Left renal pelvis (tissue), 4 donors: ENCODE results near the gene RHEX. TPM values are rescaled to one million over a fixed set of nuclear protein-coding genes. Genes with fewer than 3 reads are reported as not detected.

ENCODE experiments used
- DNase-seq, 4 donors: peaks; one replicate each; pipeline ENCODE4 v3.0.0-alpha.2; 2013; ENCODE audit warnings: low read depth in 4 of 4, low spot score in 3 of 4
- polyA plus RNA-seq, 4 donors: library from polyadenylated mRNA; unstranded; fragments of 120-200 nt; gene quantifications; one replicate each; pipeline ENCODE4 v1.2.1, GENCODE V29; 2013; ENCODE audit not compliant: insufficient read length in 4 of 4

RHEX gene
- polyA plus RNA-seq, 4 donors = 0.10 to 6.8 (median 3.0) TPM

DNA sequence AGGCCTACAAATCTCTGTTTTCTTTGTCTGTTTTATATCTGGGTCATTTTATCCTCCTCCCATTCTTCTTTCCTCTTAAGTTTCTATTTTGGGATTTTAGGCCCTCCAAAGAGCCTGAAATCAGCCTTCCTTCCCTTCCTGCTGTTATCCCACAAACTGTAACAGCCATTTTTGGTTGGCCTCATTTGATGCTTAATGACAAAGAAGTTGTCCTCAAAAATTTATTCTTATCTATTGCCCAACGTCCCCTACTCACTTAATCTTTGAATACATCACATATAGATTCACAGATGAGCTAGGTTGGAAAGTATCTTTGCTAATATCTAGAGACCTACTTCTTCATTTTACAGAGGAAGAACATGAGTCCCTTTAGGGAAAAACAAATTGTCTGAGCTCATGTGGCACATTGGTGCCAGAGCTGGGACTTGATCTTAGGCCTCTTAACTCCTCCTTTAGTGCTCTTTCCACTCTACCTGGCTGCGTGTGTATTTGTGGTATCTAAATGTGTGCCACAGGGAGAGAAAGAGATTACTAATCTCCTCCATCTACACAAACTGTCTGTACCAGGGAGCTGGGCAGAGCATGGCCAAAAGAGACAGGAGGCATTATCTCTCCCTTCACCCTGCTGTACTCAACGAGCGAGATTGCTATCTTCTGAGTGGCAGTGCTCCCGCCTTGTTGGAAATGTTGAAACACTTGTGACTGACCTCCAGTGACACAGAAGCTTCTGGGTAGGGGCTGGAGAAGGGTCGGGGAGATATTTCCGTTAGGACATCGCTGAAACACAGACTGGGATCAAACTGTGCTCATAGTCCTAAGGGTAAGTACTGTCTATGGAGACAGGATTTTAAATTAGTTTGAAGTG is 30.1 kb downstream of the RHEX start:
- DNase-seq = no peak

DNA sequence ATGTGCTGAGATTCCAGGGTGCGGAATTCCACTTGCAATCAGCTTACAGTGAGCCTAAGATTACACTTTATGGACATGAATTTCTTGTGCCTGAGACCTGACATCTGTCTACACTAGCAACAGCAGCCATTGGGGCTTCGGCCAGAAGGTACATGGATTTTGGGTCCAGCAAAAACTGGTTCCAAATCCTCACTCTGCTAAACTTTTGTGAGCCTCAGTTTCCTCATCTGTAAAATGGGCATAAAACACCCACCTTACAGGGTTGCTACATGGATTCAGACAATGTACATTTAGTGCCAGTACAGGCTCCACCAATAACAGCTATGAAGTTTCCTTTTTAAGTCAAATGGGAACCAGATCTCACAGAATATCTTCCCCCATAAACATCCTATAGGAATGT is 30.8 kb downstream of the RHEX start:
- no peak for DNase-seq

DNA sequence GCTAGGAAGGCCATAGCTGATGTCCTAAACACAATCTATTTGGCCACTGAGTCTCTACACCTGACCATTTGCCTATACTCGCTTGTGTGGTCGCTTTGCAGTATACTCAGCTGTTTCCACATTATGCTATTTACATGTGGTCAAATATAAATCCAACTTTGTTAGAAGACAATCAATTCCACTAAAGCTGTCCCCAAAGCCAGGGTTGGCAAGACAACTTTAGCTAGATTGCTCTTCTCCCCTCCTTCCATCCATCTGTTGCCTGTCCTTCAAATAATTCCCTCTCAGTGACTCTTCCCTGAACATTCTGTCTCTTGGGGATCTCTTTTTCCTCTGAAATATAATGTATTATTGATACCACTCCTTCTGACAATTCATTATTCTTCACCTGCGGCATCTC is 34.1 kb downstream of the RHEX start:
- DNase-seq = no peak

DNA sequence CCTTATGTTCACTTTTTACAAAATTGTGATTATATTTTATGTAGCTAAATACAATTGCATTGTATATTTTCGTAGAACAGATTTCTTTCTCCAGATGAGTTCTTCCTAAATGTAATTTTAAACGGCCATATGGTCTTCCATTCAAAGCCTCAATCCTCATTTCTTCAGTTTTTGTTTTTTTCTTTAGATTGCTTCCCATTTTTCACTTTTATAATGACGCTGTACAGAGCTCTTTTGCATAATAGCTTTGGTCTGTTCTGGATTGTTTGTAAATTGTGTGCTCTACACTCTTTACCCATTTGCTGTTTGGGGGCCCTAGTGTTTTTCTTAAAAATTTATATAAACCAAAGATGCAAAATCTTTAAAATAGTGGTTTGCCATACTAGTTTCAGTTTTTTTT is 36.4 kb downstream of the RHEX start:
- no peak for DNase-seq

DNA sequence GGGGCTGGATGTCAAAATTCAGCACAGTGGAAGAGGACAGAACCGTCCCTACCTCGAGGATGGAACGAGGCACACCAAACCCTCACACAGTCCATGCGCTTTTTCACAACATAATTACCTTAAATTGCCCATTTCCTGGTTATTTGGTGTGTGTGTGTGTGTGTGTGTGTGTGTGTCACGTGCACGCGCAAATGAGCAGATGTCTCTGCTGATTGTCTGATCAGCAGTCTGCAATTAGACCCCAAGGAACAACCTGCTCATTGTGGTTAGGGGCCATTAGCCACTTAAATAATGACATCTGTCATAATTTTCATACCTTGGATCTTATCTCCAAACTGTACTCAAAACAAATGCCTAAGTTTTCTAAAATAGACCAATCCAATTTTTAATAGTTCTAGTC is 41.1 kb downstream of the RHEX start:
- DNase-seq = no peak

DNA sequence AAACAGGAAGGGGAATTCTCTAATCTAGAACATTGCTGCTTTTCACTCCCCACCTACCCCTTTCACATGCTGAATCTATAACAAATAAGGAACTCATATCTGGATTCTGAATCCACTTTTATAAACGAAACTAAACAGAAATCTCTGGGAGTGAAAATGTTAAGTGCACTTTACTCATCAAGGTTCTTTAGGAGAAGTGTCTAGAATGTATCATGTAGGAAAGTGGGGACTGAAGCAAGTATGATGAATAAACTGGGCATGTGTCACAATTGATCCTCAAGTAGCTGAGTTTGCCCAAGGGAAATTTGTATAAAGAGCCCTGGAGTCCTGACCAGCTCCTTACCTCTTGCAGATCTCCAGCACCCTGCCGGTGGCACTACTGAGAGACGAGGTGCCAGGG is 44.4 kb downstream of the RHEX start:
- DNase-seq = no peak

DNA sequence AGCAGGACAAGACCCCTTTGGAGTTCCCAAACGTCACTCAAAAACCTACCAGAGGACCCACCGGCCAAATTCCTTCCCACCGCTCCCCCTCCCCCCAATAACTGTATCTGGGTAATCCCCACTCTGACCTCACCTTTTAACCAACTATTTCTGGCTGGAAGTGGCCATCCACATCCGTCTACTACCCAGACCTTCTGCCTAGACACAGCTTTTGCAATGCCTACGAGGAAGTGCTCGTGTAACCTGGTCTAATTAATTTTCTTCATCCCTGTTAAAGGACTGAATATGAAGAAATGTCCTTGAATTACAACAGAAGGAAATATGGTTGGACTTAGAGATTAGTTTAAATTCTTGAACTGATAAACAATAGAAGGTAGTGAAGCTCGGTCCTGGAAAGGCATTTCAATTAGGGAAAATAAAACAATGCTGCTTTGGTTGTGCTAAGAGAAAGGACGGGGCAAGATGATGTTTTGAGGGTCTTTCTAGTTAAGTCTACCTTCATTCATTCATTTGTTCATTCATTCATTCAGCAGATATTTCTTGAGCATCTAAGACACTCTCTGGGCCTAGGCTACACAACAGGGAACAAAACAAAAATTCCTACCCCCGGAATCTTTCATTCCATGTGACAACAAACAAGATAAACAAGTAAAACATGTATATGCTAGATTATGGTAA is 45.4 kb downstream of the RHEX start:
- DNase-seq = no peak

DNA sequence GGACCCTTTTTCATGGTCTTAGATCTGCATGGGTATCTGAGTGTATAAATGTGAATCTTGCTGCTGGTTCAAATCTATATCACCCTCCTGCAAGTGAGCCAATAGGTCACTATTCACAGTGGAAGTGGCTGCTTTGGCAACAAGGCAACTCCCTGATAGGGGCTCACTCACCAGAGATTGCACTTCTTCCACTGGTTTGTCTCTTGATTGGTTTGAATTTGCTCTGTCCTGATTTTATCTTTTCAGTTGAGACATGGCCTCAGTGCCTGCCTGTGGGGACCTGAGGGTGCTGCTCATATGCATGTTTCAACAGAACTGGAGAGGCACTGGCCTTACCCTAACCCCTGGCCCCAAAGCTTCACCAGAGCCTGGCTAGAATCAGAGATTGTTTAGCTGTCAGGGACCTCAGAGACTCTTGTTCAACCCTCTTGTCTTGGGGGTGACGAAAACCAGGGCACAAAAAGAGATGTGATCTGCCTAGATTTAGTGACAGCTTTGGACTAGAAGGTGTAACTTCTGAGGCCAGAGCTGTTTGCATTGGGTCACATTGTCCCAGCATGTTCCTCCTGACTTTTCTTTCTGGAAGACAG is 47.3 kb downstream of the RHEX start:
- no peak for DNase-seq

DNA sequence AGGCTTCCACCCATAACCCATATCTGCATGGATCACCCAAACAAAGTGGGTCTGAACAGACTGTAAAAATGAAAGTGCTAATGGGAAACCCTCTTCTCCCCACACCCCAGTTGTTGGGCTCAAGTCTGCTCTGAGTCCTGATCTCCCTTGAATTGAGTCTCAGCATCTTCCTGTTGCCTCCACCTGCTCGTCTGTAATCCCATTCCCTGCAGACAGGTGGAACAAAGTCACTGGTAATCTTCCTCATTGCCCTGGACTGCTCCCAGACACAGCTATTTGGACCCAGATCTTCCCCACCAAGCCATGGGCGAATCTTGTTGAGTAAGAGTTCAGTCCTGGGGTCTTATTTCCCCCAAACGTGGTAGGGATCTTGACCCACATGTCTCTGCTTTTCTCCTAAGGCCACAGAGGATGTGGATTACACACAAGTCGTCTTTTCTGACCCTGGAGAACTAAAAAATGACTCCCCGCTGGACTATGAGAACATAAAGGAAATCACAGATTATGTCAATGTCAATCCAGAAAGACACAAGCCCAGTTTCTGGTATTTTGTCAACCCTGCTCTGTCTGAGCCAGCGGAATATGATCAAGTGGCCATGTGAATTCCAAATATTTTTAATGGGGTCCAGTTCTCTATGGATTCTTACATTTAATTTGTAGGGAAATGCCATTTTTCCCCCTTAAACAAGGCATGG is 48.5 kb downstream of the RHEX start:
- DNase-seq = no peak

DNA sequence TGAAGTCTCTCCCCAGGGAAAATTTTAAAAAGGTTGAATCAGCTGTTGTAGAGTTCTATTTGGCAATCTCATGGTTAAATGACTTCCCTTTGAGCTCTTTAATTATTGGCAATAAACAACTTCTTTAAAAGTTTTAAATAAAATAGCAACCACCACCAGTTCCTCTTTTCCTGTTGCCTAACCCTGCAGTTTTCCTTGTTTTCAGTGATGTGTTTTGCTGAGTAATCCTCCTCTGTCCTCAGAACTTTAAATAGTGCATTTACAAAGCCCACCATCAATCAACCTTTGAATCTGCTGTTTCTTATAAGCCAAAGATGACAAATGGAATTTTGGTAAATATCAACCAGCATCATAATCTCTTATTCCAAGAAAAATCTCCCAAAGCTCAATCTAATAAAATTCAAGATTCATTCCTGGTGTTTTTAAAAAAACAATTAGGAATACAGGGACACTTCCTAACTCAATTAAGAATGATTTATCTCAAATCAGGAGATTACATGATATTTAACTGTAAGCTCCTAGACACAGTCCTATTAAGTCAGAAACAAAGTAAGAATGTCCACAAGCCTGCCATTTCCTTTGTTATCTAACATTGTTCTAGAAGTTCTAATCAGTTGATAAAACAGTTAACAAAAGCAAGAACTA is 49.4 kb downstream of the RHEX start:
- DNase-seq = no peak

DNA sequence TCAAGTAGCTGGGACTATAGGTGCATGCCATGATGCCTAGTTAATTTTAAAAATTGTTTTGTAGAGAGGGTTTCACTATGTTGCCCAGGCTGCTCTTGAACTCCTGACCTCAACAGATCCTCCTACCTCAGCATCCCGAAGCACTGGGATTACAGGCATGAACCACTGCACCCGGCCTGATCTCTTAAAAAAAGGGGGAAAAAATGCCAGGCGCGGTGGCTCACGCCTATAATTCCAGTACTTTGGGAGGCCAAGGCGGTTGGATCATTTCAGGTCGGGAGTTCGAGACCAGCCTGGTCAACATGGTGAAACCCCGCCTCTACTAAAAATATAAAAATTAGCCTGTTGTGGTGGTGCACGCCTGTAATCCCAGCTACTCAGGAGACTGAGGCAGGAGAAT is 51.0 kb downstream of the RHEX start:
- DNase-seq = no peak

DNA sequence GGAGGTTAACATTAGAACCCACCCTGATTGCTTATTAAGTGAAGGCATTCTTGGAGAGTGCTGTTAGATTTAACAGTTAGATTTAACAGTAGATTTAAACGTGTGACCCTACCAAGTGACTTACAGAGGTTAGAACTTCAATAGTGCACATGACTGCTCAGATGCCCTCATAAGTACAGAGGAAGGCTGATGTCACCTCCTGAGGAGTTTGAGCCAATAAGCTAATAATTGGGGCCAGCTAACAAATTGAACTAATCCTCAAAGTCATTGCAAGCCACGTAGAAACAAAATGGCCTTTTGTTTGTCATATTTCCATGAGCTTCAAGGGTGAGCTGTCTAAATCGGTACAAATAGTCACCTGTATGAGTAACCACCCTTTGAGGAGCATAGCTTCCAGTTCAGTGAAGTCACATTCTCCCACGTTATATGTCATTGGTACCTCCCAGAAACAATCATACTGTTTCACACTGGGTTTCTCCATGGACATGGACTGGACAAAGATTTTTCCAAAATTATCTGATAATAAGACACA is 52.6 kb downstream of the RHEX start:
- DNase-seq = no peak

DNA sequence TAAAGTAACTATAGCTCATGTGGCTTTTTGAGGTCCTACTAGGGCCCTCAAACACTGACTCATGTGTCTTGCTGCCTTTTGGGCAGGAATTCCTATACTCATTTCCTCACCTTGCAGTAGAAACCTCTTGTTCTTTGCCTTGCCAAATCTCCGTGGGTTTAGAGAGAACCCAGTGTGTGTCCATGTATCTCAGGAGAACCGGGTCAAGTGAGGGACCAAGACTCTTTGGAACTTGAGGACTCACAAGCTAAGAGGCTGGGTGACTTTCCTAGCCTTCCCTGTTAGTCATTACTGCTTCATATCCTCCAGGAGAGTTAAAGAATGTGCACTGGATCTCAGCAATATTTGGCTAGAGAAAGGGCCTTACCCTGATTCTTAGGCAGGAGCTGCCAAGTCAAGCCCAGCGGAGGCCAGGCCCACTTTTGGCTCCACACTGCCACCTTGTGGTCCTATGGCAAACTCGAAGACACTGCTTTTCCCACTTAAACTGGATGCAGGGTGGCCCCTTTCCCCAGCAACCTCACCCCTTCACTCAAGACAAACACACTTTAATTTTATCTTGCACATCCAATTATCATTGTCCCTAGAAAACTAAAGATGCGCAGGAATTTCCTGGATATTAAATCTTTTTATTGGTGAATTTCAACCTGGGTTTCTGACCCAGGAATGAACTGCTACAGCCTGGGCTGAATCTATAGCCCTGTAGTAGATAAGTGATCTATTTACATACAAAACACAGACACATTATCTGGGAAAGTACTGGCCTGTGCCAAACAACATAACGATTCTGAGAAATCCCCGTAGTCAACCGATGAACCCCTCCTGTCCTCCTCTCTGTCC is 53.6 kb downstream of the RHEX start:
- peak; percentile 46 to 60 (median 54) for DNase-seq

DNA sequence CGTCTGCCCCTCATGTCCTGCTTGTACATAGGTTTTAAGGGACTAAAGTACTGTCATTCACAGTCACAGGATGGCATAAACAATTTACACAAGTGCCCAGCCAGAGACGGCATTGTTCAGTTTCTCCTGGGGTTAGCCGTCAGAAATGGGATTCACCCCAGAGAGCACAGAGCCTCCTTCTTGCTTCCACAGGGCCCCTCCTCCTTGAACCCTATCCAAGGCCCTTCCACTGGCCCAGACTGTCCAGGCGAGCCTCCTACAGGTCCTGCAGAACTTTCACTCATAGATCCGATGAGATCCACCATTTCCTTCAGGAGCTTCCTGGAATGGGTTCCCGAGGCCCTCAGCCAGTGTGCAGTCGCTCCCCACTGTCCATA is 54.2 kb downstream of the RHEX start:
- DNase-seq = no peak

DNA sequence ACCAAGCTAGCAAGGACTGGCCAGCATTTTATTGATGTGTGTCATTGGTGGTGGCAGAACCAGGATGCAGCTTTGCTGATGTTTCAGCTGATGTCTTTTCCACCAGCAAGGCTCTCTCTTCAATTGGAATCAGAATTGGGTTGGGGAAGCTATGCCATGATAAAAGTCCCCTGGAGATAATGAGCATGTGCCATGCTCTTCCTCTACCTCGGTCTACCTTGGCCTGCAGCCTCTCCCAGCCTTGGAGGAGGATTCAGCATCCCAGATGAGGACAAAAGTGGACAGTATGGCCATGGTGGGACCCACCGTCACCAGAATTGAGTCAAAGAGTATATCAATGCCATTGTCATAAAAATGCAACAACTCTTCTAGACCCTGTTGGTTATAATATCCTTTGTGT is 55.7 kb downstream of the RHEX start:
- no peak for DNase-seq

DNA sequence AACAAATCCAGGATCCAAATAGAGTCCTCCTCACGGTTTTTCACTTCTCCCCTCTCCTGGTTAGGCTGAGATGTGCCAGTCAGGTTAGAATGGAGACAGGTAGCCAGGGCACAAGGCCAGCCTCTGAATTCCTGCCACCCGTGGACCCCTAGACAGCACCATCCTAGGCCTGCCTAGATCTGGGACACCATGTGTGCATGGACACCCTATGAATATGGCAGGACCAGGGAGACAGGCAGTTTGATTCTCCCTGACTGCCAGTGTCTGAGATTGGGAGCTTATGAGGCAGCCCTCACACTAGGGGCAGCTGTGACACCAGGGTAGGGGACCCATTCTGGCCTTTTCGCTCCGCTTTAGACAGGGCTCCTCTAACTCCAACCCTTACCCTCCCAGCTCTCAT is 56.7 kb downstream of the RHEX start:
- no peak for DNase-seq

DNA sequence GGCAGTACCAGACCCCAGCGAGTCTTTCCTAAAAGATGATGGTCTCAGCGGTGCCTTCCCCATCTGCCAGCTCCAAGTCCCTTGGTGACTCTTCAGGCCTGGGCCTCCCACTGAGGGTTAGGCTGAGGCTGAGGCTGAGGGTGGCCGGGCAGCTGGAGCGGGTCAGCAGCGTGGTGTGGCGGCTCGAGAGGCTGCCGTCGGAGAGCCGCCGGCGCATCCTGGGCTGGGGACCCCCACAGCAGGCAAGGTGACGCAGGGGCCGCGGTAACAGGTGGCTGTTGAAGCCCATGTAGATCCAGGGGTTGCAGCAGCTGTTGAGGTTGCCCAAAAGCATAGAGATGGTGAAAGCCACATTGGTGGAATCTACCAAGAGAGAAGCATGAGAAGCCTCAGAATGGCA is 57.2 kb downstream of the RHEX start:
- DNase-seq = no peak

DNA sequence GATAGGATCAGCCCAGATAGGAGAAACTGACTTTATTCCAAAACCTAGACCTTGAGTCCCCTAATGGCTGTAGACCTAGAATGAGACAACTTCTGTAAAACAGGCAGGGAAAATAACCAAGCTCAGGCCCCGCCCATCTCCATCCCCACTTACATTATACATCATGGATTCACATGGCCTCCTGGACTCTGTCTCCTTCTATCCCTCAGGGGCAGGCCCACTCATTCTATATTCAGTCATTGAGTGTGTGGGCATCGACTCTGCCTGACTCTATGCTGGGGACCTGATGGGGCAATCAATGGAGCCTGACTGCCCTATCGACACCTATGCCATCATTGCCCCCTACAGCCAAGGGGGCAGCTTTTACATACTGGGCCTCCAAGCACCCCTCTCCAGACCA is 57.8 kb downstream of the RHEX start:
- no peak for DNase-seq

DNA sequence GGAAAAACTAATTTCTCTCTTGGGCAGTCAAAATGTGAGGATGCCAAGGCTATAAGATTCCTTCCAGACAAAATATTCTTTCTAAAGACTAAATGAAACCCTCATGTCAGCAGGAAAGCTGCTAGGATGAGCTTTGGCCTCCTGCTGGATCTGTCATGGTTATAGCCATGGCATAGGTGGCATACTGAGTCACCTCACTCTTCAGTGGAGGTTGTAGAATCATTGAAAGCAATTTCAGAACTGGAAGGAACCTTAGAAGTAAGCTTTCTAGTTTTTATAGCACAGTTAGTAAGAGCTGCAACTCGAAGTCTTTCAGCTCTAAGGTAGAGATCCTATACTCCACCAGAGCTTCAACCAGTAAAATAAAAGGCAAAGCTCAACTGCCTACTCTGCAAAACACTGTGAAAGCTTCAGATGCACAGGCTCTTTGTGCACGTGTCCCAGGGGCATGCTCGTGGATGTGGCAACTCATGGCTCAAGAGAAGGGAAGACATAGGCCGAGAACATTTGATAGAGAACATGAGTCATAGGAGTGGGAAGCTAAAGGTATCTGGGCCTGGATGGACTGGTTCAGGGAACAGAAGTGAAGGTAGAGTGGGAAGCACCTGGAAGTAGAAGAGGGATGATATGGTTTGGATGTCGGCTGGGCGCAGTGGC is 58.4 kb downstream of the RHEX start:
- no peak for DNase-seq
